Activated naive CD4-positive, alpha-beta T cell treated with anti-CD3 and anti-CD28 coated beads, Interleukin-2, amount 50 U/mL, for 24 hours (primary cell): ENCODE results near the gene SOX8.

ENCODE experiments used
- H3K27ac Mint-ChIP-seq: one replicate; pipeline ENCODE4 v1.8.0; 2021; ENCODE audit warnings: mild to moderate bottlenecking, mixed read lengths
- H3K27me3 Mint-ChIP-seq: one replicate; pipeline ENCODE4 v1.8.0; 2021; ENCODE audit warnings: mixed read lengths
- H3K36me3 Mint-ChIP-seq: one replicate; pipeline ENCODE4 v1.8.0; 2021; ENCODE audit warnings: mixed read lengths
- H3K4me1 Mint-ChIP-seq: one replicate; pipeline ENCODE4 v1.8.0; 2021; ENCODE audit warnings: mixed read lengths
- H3K4me3 Mint-ChIP-seq: one replicate; pipeline ENCODE4 v1.8.0; 2021; ENCODE audit warnings: mild to moderate bottlenecking, mixed read lengths
- H3K9me3 Mint-ChIP-seq: one replicate; pipeline ENCODE4 v1.8.0; 2021; ENCODE audit warnings: mixed read lengths

The SOX8 gene

GRCh38 chr16:986925-987582 is 5.5 kb downstream of the SOX8 start:
- Mint-ChIP-seq H3K4me1 (peaks cover 6% of the 10 kb centered on the region), H3K27me3 (no peaks in the 10 kb centered on the region), H3K4me3 (no peak overlapping the region), H3K27ac (peak overlapping the region; percentile 23), H3K9me3 (no peaks in the 10 kb centered on the region), H3K36me3 (no peaks in the 10 kb centered on the region)

DNA sequence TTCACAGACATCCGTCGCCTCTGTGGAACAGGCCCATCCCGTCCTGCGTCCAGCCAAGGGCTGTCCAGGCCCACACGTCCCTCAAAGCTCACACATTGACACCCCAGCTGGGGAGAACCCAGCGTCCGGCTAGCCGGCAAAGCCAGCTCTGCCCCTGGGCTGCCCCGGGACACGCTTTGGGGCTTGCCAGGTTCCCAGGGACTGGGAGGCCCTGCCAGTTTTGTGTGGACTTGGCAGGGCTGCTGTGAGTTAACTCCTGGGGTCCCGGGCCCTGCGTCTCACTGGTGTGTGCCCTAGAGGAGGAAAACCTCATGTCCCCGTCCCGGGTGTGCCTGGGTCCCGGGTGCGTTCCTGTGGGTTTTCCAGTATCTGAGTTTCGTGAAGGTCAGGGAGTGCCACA is 6.3 kb downstream of the SOX8 start:
- Mint-ChIP-seq H3K36me3 (no peaks in the 10 kb centered on the region), H3K27ac (no peak overlapping the region), H3K4me1 (peaks cover 6% of the 10 kb centered on the region), H3K9me3 (no peaks in the 10 kb centered on the region), H3K4me3 (no peak overlapping the region), H3K27me3 (no peaks in the 10 kb centered on the region)

DNA sequence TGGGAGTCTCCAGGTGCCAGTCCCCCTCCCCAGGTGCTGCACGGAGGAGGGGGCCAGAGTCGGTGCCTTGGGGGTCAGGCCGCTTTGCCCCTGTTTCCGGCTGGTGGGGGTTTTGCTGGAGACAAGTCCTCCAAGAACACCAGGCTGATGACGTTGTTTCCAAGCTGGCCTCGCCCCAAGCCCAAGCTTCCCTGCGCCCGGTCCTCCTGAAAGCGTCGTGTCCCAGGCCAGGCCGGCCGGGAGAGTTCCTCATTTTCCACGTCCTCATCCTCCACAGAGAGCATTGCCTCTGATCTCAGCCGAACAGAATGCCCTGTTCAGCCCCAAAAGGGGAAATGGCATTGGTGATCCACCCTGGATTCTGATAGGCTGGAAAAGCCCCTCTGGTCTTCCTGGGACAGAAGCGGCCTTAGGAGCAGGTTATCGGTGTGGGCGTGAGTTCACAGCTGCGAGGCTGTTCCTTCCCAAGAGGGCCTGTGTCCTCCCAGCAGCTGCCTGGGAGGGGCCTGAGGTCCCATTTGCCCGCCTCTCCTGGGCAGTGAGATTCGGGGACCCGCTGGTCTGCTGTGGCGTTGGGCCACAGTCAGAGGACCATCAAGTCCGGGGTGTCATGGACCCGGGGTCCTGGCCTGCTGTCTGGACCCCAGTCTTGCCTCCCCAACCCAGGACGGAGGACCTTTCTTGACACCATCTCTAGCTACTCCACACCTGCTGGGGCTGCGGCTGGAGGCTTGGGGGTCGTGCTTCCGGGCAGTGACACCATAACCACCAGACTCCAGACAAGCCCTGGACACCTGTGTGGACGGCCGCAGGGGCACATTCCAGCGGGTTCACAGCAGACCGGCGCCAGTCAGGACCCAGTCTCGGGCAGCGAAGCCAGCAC is 7.1 kb downstream of the SOX8 start:
- no peaks in the 10 kb centered on the region for H3K36me3 Mint-ChIP-seq
- no peak overlapping the region for H3K4me3 Mint-ChIP-seq
- peaks cover 6% of the 10 kb centered on the region for H3K4me1 Mint-ChIP-seq
- H3K27me3 Mint-ChIP-seq: no peaks in the 10 kb centered on the region
- no peaks in the 10 kb centered on the region for H3K9me3 Mint-ChIP-seq
- H3K27ac Mint-ChIP-seq: peak overlapping the region; percentile 17

DNA sequence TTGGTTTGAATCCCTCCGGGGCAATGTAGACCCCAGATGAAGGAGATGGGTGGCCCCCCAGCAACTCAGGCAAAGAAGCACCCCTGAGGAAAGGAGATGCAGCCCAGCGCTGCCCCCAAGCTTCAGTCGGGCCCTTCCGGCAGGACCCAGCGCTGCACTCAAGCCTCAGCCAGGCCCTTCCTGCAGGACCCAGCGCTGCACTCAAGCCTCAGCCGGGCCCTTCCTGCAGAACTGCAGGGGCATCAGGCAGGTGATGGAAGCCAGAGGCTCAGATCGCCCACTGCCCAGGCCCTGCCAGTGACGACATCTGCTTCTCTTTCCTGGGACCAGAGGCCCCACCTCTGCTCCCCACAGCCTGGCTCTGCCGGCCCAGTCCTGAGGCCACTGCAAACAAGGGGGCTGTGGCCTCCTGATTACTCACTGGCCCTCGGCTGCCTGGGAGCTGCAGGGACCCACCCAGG is 7.8 kb downstream of the SOX8 start:
- no peak overlapping the region for H3K4me3 Mint-ChIP-seq
- no peaks in the 10 kb centered on the region for H3K36me3 Mint-ChIP-seq
- H3K9me3 Mint-ChIP-seq: no peaks in the 10 kb centered on the region
- no peak overlapping the region for H3K27ac Mint-ChIP-seq
- H3K4me1 Mint-ChIP-seq: peaks cover 6% of the 10 kb centered on the region
- H3K27me3 Mint-ChIP-seq: no peaks in the 10 kb centered on the region

GRCh38 chr16:990516-991291 is 9.1 kb downstream of the SOX8 start:
- Mint-ChIP-seq H3K4me3 (no peak overlapping the region), H3K9me3 (no peaks in the 10 kb centered on the region), H3K4me1 (peaks cover 20% of the 10 kb centered on the region), H3K36me3 (no peaks in the 10 kb centered on the region), H3K27ac (no peak overlapping the region), H3K27me3 (no peaks in the 10 kb centered on the region)

GRCh38 chr16:991345-991744 is 9.8 kb downstream of the SOX8 start:
- Mint-ChIP-seq H3K27ac (no peak overlapping the region), H3K4me3 (no peak overlapping the region), H3K27me3 (no peaks in the 10 kb centered on the region), H3K36me3 (no peaks in the 10 kb centered on the region), H3K4me1 (peaks cover 20% of the 10 kb centered on the region), H3K9me3 (no peaks in the 10 kb centered on the region)

GRCh38 chr16:991773-992172 is 10.2 kb downstream of the SOX8 start:
- Mint-ChIP-seq H3K36me3 (no peaks in the 10 kb centered on the region), H3K27me3 (no peaks in the 10 kb centered on the region), H3K9me3 (no peaks in the 10 kb centered on the region), H3K4me3 (no peak overlapping the region), H3K27ac (no peak overlapping the region), H3K4me1 (peaks cover 24% of the 10 kb centered on the region)

GRCh38 chr16:993731-994130 is 12.2 kb downstream of the SOX8 start:
- no peak overlapping the region for H3K4me3 Mint-ChIP-seq

DNA sequence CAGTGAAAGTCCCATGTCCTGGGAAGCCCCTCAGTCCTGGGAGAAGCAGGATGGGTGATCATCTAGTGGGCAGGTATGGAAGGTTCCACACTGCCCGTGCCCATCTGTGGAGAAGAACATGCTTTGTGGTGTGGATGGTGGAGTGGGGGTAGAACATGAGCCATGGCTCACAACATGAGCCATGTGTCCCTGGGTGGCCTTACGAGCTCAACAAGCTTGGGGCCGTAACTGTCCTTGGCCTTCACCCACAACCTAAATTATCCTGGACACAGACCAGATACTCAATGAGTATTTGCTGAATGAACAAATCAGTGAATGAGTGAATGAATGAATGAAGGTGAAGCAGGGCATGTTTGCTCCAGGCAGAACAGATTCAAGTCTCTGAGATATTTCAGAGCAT is 13.5 kb downstream of the SOX8 start:
- H3K4me3 Mint-ChIP-seq: peak overlapping the region; percentile 20
- no peaks in the 10 kb centered on the region for H3K9me3 Mint-ChIP-seq

More at GRCh38 chr16:993731-994130, 12.2 kb downstream of the SOX8 start:
- Mint-ChIP-seq H3K9me3 (no peaks in the 10 kb centered on the region), H3K27ac (no peak overlapping the region), H3K4me1 (peaks cover 42% of the 10 kb centered on the region), H3K27me3 (no peaks in the 10 kb centered on the region), H3K36me3 (no peaks in the 10 kb centered on the region)

GRCh38 chr16:995783-996182 is 14.2 kb downstream of the SOX8 start:
- Mint-ChIP-seq H3K4me1 (peaks cover 50% of the 10 kb centered on the region), H3K36me3 (no peaks in the 10 kb centered on the region), H3K27me3 (no peaks in the 10 kb centered on the region), H3K27ac (no peak overlapping the region), H3K9me3 (no peaks in the 10 kb centered on the region), H3K4me3 (peak overlapping the region; percentile 78)

More for the DNA sequence above, 13.5 kb downstream of the SOX8 start:
- Mint-ChIP-seq H3K27me3 (no peaks in the 10 kb centered on the region), H3K4me1 (peaks cover 50% of the 10 kb centered on the region), H3K36me3 (no peaks in the 10 kb centered on the region), H3K27ac (peak overlapping the region; percentile 41)

GRCh38 chr16:996681-997080 is 15.1 kb downstream of the SOX8 start:
- H3K4me3 Mint-ChIP-seq: peak overlapping the region; percentile 78
- no peaks in the 10 kb centered on the region for H3K36me3 Mint-ChIP-seq
- peak overlapping the region; percentile 38 for H3K27ac Mint-ChIP-seq
- no peaks in the 10 kb centered on the region for H3K9me3 Mint-ChIP-seq
- H3K4me1 Mint-ChIP-seq: peaks cover 50% of the 10 kb centered on the region
- H3K27me3 Mint-ChIP-seq: no peaks in the 10 kb centered on the region

DNA sequence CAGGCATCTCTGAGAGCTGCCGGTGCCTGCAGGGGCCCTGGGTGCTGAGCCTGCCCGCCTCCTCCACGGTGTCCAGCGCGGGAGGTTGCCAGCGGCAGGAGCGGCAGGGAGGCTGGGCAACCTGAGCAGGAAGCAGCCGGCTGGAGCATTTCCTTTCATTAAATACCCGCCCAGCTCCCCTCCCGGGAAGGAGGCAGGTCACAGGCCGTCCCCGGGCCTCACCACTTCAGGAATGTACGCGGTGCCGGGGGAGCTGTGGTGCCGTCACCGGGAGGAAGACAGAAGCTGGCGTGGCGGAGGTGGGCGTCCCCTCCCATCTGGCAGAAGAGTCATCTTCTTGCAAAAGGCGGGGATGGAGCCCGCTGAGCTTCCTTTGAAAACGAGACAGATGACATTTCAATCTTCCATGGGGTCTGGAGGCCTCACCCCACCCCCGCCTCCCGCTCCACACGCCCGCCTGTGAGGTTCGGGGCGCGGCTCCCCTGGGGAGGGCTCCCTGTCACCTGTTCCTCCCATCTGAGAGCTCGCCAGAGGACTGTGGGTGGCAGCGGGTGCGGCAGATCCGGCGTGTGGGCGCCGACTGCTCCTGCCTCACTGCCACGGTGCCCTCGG is 16.0 kb downstream of the SOX8 start:
- Mint-ChIP-seq H3K4me3 (peak overlapping the region; percentile 78), H3K27ac (no peak overlapping the region), H3K36me3 (no peaks in the 10 kb centered on the region), H3K27me3 (no peaks in the 10 kb centered on the region), H3K4me1 (peaks cover 55% of the 10 kb centered on the region), H3K9me3 (no peaks in the 10 kb centered on the region)

DNA sequence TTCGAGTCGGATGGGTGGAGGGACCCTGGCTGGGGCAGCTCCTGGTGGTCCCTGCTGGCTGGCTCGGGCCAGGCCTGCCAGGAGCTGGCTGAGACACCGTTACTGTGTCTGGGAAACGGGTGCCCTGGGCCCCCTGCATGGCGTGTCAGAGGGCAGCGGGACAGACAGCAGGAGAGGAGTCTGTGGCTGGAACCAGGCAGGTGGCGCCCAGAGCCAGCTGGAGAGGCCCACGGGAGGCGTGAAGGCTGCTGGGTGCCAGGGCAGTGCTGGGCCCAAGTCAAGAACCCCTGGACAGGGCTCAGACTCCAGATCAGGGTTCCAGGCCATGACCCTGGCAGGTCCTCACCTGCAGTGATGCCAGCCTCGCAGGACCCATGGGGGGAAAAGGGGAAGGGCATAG is 16.6 kb downstream of the SOX8 start:
- H3K4me3 Mint-ChIP-seq: peak overlapping the region; percentile 78
- H3K27me3 Mint-ChIP-seq: no peaks in the 10 kb centered on the region
- H3K36me3 Mint-ChIP-seq: no peaks in the 10 kb centered on the region
- H3K27ac Mint-ChIP-seq: no peak overlapping the region
- no peaks in the 10 kb centered on the region for H3K9me3 Mint-ChIP-seq
- peaks cover 60% of the 10 kb centered on the region for H3K4me1 Mint-ChIP-seq

DNA sequence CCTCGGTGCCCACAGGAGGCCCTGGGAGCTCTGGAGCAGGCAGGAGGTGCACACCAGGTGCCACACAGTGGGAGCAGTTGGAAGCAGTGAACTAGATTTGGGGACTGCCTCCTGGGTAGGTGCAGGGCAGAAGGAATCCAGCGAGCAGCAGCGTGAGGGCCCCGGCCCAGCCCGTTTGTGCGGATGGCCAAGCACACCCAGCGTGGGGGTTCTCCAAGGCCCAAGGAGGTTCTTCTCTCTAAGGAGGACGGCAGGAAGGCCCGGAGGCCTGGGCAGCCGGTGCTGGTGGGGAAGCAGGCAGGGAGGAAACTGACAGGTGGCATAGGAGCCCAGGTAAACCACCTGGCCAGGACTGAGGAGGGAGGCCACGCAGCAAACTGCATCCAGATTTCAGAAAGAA is 17.0 kb downstream of the SOX8 start:
- peaks cover 60% of the 10 kb centered on the region for H3K4me1 Mint-ChIP-seq
- H3K27ac Mint-ChIP-seq: peak overlapping the region; percentile 65
- peak overlapping the region; percentile 42 for H3K4me3 Mint-ChIP-seq
- no peaks in the 10 kb centered on the region for H3K36me3 Mint-ChIP-seq
- H3K27me3 Mint-ChIP-seq: no peaks in the 10 kb centered on the region
- no peaks in the 10 kb centered on the region for H3K9me3 Mint-ChIP-seq

DNA sequence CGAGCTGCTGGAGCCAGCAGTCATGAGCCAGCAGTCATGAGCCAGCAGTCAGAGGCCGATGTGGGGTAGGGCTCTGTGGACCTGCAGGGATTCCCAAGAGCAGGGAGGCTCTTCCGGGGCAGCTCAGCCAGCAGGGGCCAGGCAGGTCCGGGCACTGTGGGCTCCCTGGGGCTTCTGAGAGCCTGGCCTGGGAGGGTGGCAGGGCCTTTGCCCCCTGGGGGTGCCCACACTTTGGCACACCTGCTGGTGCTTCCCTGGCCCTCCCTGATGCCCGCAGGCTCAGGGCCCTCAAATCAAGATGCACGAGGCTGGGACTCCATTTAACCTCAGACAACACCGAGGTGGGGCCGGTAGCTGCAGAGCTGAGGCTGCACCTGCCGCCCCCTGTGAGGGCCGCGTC is 18.1 kb downstream of the SOX8 start:
- H3K9me3 Mint-ChIP-seq: no peaks in the 10 kb centered on the region
- H3K4me3 Mint-ChIP-seq: no peak overlapping the region
- no peak overlapping the region for H3K27ac Mint-ChIP-seq
- no peaks in the 10 kb centered on the region for H3K27me3 Mint-ChIP-seq
- H3K4me1 Mint-ChIP-seq: peaks cover 65% of the 10 kb centered on the region
- no peaks in the 10 kb centered on the region for H3K36me3 Mint-ChIP-seq
